H9 (cell line): ENCODE measurements around the gene CYP2F1. TPM values are rescaled to one million over a fixed set of nuclear protein-coding genes. Genes with fewer than 3 reads are reported as not detected.

ENCODE experiments used
- DNase-seq: peaks from one replicate; pipeline ENCODE4 v3.0.0-alpha.2; 2017
- H2AFZ ChIP-seq: one replicate; pipeline ENCODE4 v1.6.1; 2013; ENCODE audit warnings: mild to moderate bottlenecking, low read length, control low read depth, moderate library complexity
- H2AK5ac ChIP-seq: 2 replicates; pipeline ENCODE4 v1.6.1; 2013; ENCODE audit warnings: low read length, control low read depth, mixed read lengths; ENCODE audit not compliant: insufficient read length
- H2BK120ac ChIP-seq: one replicate; pipeline ENCODE4 v1.6.1; 2013; ENCODE audit warnings: low read depth, mild to moderate bottlenecking, low read length, control low read depth, inconsistent platforms; ENCODE audit not compliant: poor library complexity, severe bottlenecking
- H2BK12ac ChIP-seq: 2 replicates; pipeline ENCODE4 v1.6.1; 2013; ENCODE audit warnings: low read length, control low read depth, mixed read lengths, low read depth; ENCODE audit not compliant: insufficient read length
- H2BK15ac ChIP-seq: 2 replicates; pipeline ENCODE4 v1.6.1; 2013; ENCODE audit warnings: low read depth, low read length, control low read depth
- H2BK20ac ChIP-seq: one replicate; pipeline ENCODE4 v1.6.1; 2013; ENCODE audit warnings: low read depth, mild to moderate bottlenecking, low read length, control low read depth, inconsistent platforms; ENCODE audit not compliant: poor library complexity, severe bottlenecking
- H2BK5ac ChIP-seq: 2 replicates; pipeline ENCODE4 v1.6.1; 2013; ENCODE audit warnings: low read length, control low read depth, mixed read lengths; ENCODE audit not compliant: insufficient read length
- H3K14ac ChIP-seq: 2 replicates; pipeline ENCODE4 v1.6.1; 2013; ENCODE audit warnings: low read length, control low read depth; ENCODE audit not compliant: insufficient read depth
- H3K18ac ChIP-seq: 2 replicates; pipeline ENCODE4 v1.6.1; 2013; ENCODE audit warnings: low read depth, mild to moderate bottlenecking, mixed read lengths, low read length, control low read depth; ENCODE audit not compliant: insufficient read length
- H3K23ac ChIP-seq: 2 replicates; pipeline ENCODE4 v1.6.1; 2013; ENCODE audit warnings: low read length, control low read depth, mixed read lengths, low read depth; ENCODE audit not compliant: insufficient read length
- H3K23me2 ChIP-seq: 2 replicates; pipeline ENCODE4 v1.6.1; 2013; ENCODE audit warnings: low read depth, mild to moderate bottlenecking, mixed read lengths, low read length, control low read depth; ENCODE audit not compliant: insufficient read length, poor library complexity, severe bottlenecking
- H3K27ac ChIP-seq: 2 replicates; pipeline ENCODE4 v1.5.1; 2013; ENCODE audit warnings: low read length, control low read depth, mixed read lengths, low read depth; ENCODE audit not compliant: insufficient read length
- H3K27me3 ChIP-seq: 2 replicates; pipeline ENCODE4 v1.6.1; 2013; ENCODE audit warnings: low read length, control low read depth, inconsistent platforms; ENCODE audit not compliant: insufficient read depth
- H3K4ac ChIP-seq: 2 replicates; pipeline ENCODE4 v1.6.1; 2013; ENCODE audit warnings: low read depth, mild to moderate bottlenecking, control low read depth, inconsistent platforms, low read length, moderate library complexity
- H3K4me1 ChIP-seq: 2 replicates; pipeline ENCODE4 v1.6.1; 2013; ENCODE audit warnings: low read length, control low read depth, inconsistent platforms; ENCODE audit not compliant: insufficient read depth
- H3K4me2 ChIP-seq: 2 replicates; pipeline ENCODE4 v1.6.1; 2013; ENCODE audit warnings: low read length, control low read depth, mixed read lengths; ENCODE audit not compliant: insufficient read length, insufficient read depth
- H3K56ac ChIP-seq: 2 replicates; pipeline ENCODE4 v1.6.1; 2013; ENCODE audit warnings: low read depth, mild to moderate bottlenecking, mixed read lengths, low read length, control low read depth; ENCODE audit not compliant: insufficient read length
- H3K79me1 ChIP-seq: 2 replicates; pipeline ENCODE4 v1.6.1; 2013; ENCODE audit warnings: low read depth, mild to moderate bottlenecking, moderate library complexity, low read length, control low read depth, inconsistent platforms; ENCODE audit not compliant: insufficient read depth, poor library complexity, severe bottlenecking
- H3K79me2 ChIP-seq: 2 replicates; pipeline ENCODE4 v1.6.1; 2013; ENCODE audit warnings: low read length, control low read depth, inconsistent platforms; ENCODE audit not compliant: insufficient read depth
- H3K9ac ChIP-seq: 2 replicates; pipeline ENCODE4 v1.6.1; 2013; ENCODE audit warnings: low read length, control low read depth, mixed read lengths; ENCODE audit not compliant: insufficient read length; ENCODE audit errors: extremely low read depth
- H3K9me3 ChIP-seq: one replicate; pipeline ENCODE4 v1.6.1; 2013; ENCODE audit warnings: low read depth, low read length, inconsistent platforms; ENCODE audit not compliant: control insufficient read depth
- H3T11ph ChIP-seq: one replicate; pipeline ENCODE4 v1.6.1; 2013; ENCODE audit warnings: mild to moderate bottlenecking, low read length, control low read depth, inconsistent platforms
- H4K20me1 ChIP-seq: one replicate; pipeline ENCODE4 v1.6.1; 2013; ENCODE audit not compliant: control insufficient read depth, insufficient read length, insufficient read depth
- H4K5ac ChIP-seq: 2 replicates; pipeline ENCODE4 v1.6.1; 2013; ENCODE audit warnings: low read depth, mild to moderate bottlenecking, mixed read lengths, low read length, control low read depth; ENCODE audit not compliant: insufficient read length
- H4K8ac ChIP-seq: replicated peaks from 2 replicates; pipeline ENCODE4 v1.6.1; 2013; ENCODE audit warnings: low read length, control low read depth, mixed read lengths, low read depth; ENCODE audit not compliant: insufficient read length
- H4K91ac ChIP-seq: 2 replicates; pipeline ENCODE4 v1.6.1; 2013; ENCODE audit warnings: low read depth, mild to moderate bottlenecking, moderate library complexity, mixed read lengths, low read length, control low read depth; ENCODE audit not compliant: insufficient read length
- H3K27ac Mint-ChIP-seq, 3 experiments: 2 replicates in 2 of 3; 3 replicates in 1 of 3; pipeline ENCODE4 v1.8.0; 2020 to 2021; ENCODE audit warnings: mixed read lengths in 3 of 3, mild to moderate bottlenecking in 1 of 3, moderate library complexity in 1 of 3
- H3K27me3 Mint-ChIP-seq: 2 replicates; pipeline ENCODE4 v1.8.0; 2021; ENCODE audit warnings: low read depth, mild to moderate bottlenecking, moderate library complexity, mixed read lengths
- H3K36me3 Mint-ChIP-seq, 3 experiments: 2 replicates in 2 of 3; 3 replicates in 1 of 3; pipeline ENCODE4 v1.8.0; 2020 to 2021; ENCODE audit warnings: low read depth in 3 of 3, mixed read lengths in 3 of 3; ENCODE audit not compliant: insufficient read depth in 1 of 3
- H3K4me1 Mint-ChIP-seq, 2 experiments: 2 replicates each; pipeline ENCODE4 v1.8.0; 2020; ENCODE audit warnings: mixed read lengths in 2 of 2
- H3K4me3 Mint-ChIP-seq, 2 experiments: 2 replicates in 1 of 2; 3 replicates in 1 of 2; pipeline ENCODE4 v1.8.0; 2020 to 2021; ENCODE audit warnings: mild to moderate bottlenecking in 2 of 2, mixed read lengths in 2 of 2, moderate library complexity in 1 of 2
- H3K9me3 Mint-ChIP-seq, 2 experiments: 2 replicates in 1 of 2; 3 replicates in 1 of 2; pipeline ENCODE4 v1.8.0; 2020; ENCODE audit warnings: mild to moderate bottlenecking in 2 of 2, mixed read lengths in 2 of 2, moderate library complexity in 1 of 2
- CTCF ChIP-seq: fragments of 200-600 bp; sonication (generic); conservative IDR thresholded peaks from 3 replicates; pipeline ENCODE4 v1.8.0; 2021; ENCODE audit warnings: antibody characterized with exemption, mild to moderate bottlenecking
- WGBS: extraction: QIAGEN DNeasy Blood & Tissue Kit; methylation state at CpG from one replicate; pipeline ENCODE4 v1.1.7; 2013; ENCODE audit warnings: missing lambda C conversion rate, low lambda C conversion rate, mixed read lengths; ENCODE audit not compliant: insufficient read length; ENCODE audit errors: extremely low coverage; 5-methylcytosine and 5-hydroxymethylcytosine counted together
- total RNA-seq: library from RNA; stranded (reverse); gene quantifications from 2 replicates; pipeline ENCODE4 v1.2.1, GENCODE V29; 2021

CYP2F1 gene
- total RNA-seq, 1 experiment from 2014 or later = 0.63 TPM

GRCh38 chr19:41159881-41160280 is 45.6 kb downstream of the CYP2F1 start:
- H3T11ph ChIP-seq = no peak overlapping the region
- no peak overlapping the region for H4K91ac ChIP-seq
- no peak overlapping the region for H3K4me3 Mint-ChIP-seq
- no peak for TF ChIP-seq CTCF
- H3K23me2 ChIP-seq = no peaks in the 10 kb centered on the region
- H3K27ac Mint-ChIP-seq = no peak overlapping the region
- no CpG with 5 or more reads among the region's 2 CpGs for WGBS
- H2AK5ac ChIP-seq = no peak overlapping the region
- no peak overlapping the region for H2BK20ac ChIP-seq
- H4K20me1 ChIP-seq = no peaks in the 10 kb centered on the region
- H3K79me1 ChIP-seq = no peaks in the 10 kb centered on the region
- no peaks in the 10 kb centered on the region for H3K79me2 ChIP-seq
- no peak overlapping the region for H3K9ac ChIP-seq
- H3K4ac ChIP-seq = no peak overlapping the region
- H3K4me1 Mint-ChIP-seq = peaks cover 4 to 9% of the 10 kb centered on the region in 2 experiments
- no peaks in the 10 kb centered on the region; the same call in 1 of the 2 replicates for H3K27me3 Mint-ChIP-seq
- H2BK5ac ChIP-seq = no peak overlapping the region
- no peak overlapping the region for H2BK15ac ChIP-seq
- no peak overlapping the region for H3K18ac ChIP-seq
- H3K27me3 ChIP-seq = no peaks in the 10 kb centered on the region
- H3K23ac ChIP-seq = no peak overlapping the region
- H3K56ac ChIP-seq = no peak overlapping the region
- H3K36me3 Mint-ChIP-seq = peaks cover 4 to 12% (median 10%) of the 10 kb centered on the region in 3 experiments
- no peak overlapping the region for H2BK120ac ChIP-seq
- no peak overlapping the region for H4K8ac ChIP-seq
- no peak overlapping the region for H3K4me2 ChIP-seq
- no peak overlapping the region for H3K14ac ChIP-seq
- no peak overlapping the region for H4K5ac ChIP-seq
- H3K9me3 Mint-ChIP-seq = peaks cover 14 to 17% of the 10 kb centered on the region in 2 experiments; a peak in 4 of 5 replicates
- peaks cover 6% of the 10 kb centered on the region for H3K9me3 ChIP-seq
- H2BK12ac ChIP-seq = no peak overlapping the region
- peaks cover 4% of the 10 kb centered on the region; the same call in 1 of the 2 replicates for H3K4me1 ChIP-seq
- H2AFZ ChIP-seq = no peak overlapping the region
- DNase-seq = no peak
- H3K27ac ChIP-seq = no peak overlapping the region
